ENCODE data around the gene KATNAL1.
"Not testable (repeated sequence)": the region's sequence is repeated elsewhere in the genome, so short reads cannot be mapped to it uniquely, and the experiment has no call there.

KATNAL1 gene

DNA sequence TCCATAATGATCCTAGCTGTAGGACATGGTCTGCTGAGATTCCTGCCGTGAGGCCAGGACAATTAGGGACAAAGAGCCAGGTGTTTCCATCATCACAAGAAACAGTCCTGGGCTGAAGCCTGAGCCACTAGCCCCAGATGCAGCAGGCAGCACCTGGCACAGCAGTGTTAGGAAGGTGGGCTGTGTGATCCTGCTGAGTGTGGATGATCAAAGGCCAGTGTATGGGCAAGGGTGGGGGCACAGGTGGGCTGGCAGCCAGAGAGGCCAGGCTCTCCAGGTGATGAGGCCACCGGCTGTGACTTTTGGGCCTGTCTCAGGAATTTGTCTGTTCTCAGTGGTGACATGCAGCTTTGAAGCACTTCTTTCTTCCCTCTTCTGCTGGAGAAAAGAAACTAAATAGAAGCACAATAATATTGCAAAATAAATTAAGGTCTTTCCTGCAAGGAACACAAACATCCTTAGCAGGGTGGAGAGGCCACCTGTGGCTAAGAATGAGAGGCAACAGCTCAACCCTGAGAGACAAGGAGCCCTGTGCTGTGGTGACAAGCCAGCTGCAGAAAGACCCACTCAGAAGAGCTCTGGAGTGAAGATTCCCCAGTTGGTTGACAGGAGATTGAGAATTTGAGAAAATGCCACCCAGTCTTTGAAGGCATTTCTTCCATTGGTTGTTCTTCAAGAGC is 127.6 kb downstream of the KATNAL1 start:
- Histone ChIP-seq H3K27me3 (ENCODE audit: control insufficient read depth, insufficient read depth, low read length) (no peaks in the 10 kb centered on the region), H3K27ac (ENCODE audit: low read depth, low read length) (no peak overlapping the region), H3K9ac (ENCODE audit: low read depth, low read length) (no peak overlapping the region), H3K36me3 (ENCODE audit: control insufficient read depth, insufficient read depth, low read length) (no peaks in the 10 kb centered on the region), H3K9me3 (ENCODE audit: control insufficient read depth, insufficient read depth, low read length) (no peaks in the 10 kb centered on the region), H3K4me3 (ENCODE audit: low read depth, low read length) (no peak overlapping the region), H3K4me1 (ENCODE audit: control insufficient read depth, insufficient read depth, low read length) (0 out of 2 replicates have a peak, but pooled peaks cover 3% of the 10 kb centered on the region)

DNA sequence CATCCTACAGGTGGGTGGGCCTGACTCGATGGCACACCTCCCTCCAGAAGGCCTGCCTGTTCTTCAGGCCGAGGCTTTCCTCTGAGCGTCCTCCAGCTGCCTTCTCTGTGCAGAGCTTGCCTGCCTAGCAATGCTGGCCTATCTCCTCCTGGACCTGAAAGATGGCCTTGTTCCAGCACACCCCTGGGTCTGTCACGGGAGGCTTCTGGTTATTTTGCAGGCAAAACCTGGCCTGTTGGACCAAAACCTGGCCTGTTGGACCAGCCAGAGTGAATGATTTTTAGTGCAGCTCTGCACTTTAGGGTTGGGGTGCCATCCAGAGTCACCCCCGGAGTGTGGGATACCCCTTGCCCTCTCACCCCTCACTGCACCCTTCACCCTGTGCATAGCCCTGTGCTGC is 128.4 kb downstream of the KATNAL1 start:
- no peak overlapping the region for H3K9ac ChIP-seq (ENCODE audit: low read depth, low read length)
- H3K27me3 ChIP-seq (ENCODE audit: control insufficient read depth, insufficient read depth, low read length), result no peaks in the 10 kb centered on the region
- 0 out of 2 replicates have a peak, but pooled peaks cover 3% of the 10 kb centered on the region for H3K4me1 ChIP-seq (ENCODE audit: control insufficient read depth, insufficient read depth, low read length)
- no peaks in the 10 kb centered on the region for H3K36me3 ChIP-seq (ENCODE audit: control insufficient read depth, insufficient read depth, low read length)
- no peaks in the 10 kb centered on the region for H3K9me3 ChIP-seq (ENCODE audit: control insufficient read depth, insufficient read depth, low read length)
- H3K4me3 ChIP-seq (ENCODE audit: low read depth, low read length), result no peak overlapping the region
- H3K27ac ChIP-seq (ENCODE audit: low read depth, low read length), result no peak overlapping the region

DNA sequence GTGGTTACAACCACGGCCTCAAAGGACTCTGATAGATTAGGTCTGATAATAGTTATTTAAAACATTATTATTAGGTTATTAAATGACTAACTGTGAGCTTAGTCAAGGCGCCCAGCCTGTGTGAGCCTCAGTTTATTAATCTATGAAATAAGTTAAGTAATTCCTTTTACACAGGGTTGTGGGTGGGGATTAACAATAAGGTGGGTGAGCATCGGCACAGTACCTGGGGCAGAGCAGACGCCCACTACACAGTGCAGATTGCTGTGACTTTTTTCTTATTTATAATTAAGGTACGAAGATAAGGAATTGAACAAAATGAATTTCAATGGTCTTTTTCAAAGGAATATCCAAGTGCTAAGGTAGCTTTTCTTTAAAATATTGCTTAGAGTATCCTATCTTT is 132.2 kb downstream of the KATNAL1 start:
- Histone ChIP-seq H3K9ac (ENCODE audit: low read depth, low read length) (no peak overlapping the region), H3K9me3 (ENCODE audit: control insufficient read depth, insufficient read depth, low read length) (no peaks in the 10 kb centered on the region), H3K27me3 (ENCODE audit: control insufficient read depth, insufficient read depth, low read length) (no peaks in the 10 kb centered on the region), H3K27ac (ENCODE audit: low read depth, low read length) (no peak overlapping the region), H3K4me3 (ENCODE audit: low read depth, low read length) (no peak overlapping the region), H3K36me3 (ENCODE audit: control insufficient read depth, insufficient read depth, low read length) (no peaks in the 10 kb centered on the region), H3K4me1 (ENCODE audit: control insufficient read depth, insufficient read depth, low read length) (0 out of 2 replicates have a peak, but pooled peaks cover 3% of the 10 kb centered on the region)

DNA sequence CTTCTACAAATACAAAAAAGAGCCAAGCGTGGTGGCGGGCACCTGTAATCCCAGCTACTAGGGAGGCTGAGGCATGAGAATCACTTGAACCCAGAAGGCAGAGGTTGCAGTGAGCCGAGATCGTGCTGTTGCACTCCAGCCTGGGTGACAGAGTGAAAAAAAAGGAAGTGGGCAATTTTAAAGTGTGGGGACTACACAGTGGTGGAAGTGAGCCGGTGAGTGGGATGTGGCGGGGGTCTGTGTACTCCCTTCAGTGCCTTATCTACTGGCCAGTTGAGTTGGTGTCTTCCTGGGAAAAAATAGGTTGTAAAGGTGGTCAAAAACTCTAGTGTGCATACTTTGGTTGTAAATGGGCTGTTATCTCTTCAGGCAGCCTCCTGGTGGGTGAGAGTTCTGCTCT is 133.1 kb downstream of the KATNAL1 start:
- H3K27ac ChIP-seq (ENCODE audit: low read depth, low read length); H3K4me1 ChIP-seq (ENCODE audit: control insufficient read depth, insufficient read depth, low read length); H3K9ac ChIP-seq (ENCODE audit: low read depth, low read length); H3K27me3 ChIP-seq (ENCODE audit: control insufficient read depth, insufficient read depth, low read length); H3K36me3 ChIP-seq (ENCODE audit: control insufficient read depth, insufficient read depth, low read length); H3K4me3 ChIP-seq (ENCODE audit: low read depth, low read length); H3K9me3 ChIP-seq (ENCODE audit: control insufficient read depth, insufficient read depth, low read length): not testable (repeated sequence)

DNA sequence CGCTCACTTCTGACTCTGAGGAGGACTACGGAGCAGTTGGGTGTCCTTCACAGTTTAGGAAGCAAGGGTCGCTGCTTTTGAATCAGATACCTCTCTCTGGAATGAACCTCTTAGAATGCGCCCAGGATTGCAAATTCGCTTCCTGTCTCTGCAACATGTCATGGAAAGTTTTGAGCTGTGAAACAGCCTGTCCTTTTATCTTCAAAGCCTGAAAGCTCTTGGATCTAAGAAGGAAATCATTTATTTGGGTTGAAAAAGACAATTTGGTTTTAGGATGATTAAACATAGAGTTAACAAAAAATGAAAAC is 134.1 kb downstream of the KATNAL1 start:
- H3K4me3 ChIP-seq (ENCODE audit: low read depth, low read length), result no peak overlapping the region
- H3K4me1 ChIP-seq (ENCODE audit: control insufficient read depth, insufficient read depth, low read length), result no peaks in the 10 kb centered on the region
- H3K9ac ChIP-seq (ENCODE audit: low read depth, low read length), result no peak overlapping the region
- no peaks in the 10 kb centered on the region for H3K36me3 ChIP-seq (ENCODE audit: control insufficient read depth, insufficient read depth, low read length)
- no peaks in the 10 kb centered on the region for H3K27me3 ChIP-seq (ENCODE audit: control insufficient read depth, insufficient read depth, low read length)
- H3K9me3 ChIP-seq (ENCODE audit: control insufficient read depth, insufficient read depth, low read length), result no peaks in the 10 kb centered on the region
- no peak overlapping the region for H3K27ac ChIP-seq (ENCODE audit: low read depth, low read length)

DNA sequence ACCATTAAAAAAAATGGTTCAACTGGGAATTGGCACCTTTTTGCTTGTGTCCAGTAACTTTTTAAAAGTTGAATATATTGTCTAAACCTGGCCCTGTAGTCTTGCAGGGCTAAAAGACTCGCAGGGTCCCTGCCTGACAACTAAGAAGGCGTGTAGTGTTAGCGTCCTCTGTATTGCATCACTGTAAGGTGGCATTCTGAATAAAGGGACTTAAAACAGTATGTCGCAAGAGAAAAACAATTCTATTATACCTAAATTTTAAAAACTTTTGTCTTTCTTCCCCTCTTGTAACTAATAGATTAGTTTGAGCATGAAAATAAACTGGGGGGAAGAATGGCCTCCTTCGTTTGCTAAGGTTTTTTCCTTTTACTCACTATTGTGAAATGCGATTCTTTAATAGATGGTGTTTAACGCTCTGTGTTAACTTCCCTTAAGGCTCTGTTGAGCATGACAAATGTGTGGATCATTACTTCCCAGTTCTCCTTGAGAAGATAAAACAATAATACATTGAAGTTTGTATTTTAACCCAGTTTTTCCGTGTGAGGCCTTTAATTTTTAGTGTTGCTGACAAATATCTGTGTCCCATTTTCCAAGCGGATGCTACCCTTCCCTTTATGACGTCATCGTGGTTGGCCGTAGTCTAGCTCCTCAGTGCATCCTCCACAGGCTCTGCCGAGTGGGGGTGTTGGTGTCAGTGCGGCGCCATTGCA is 134.6 kb downstream of the KATNAL1 start:
- no peak overlapping the region for H3K9ac ChIP-seq (ENCODE audit: low read depth, low read length)
- no peaks in the 10 kb centered on the region for H3K36me3 ChIP-seq (ENCODE audit: control insufficient read depth, insufficient read depth, low read length)
- H3K27me3 ChIP-seq (ENCODE audit: control insufficient read depth, insufficient read depth, low read length), result no peaks in the 10 kb centered on the region
- H3K9me3 ChIP-seq (ENCODE audit: control insufficient read depth, insufficient read depth, low read length), result no peaks in the 10 kb centered on the region
- no peaks in the 10 kb centered on the region for H3K4me1 ChIP-seq (ENCODE audit: control insufficient read depth, insufficient read depth, low read length)
- H3K4me3 ChIP-seq (ENCODE audit: low read depth, low read length), result no peak overlapping the region
- H3K27ac ChIP-seq (ENCODE audit: low read depth, low read length), result no peak overlapping the region

DNA sequence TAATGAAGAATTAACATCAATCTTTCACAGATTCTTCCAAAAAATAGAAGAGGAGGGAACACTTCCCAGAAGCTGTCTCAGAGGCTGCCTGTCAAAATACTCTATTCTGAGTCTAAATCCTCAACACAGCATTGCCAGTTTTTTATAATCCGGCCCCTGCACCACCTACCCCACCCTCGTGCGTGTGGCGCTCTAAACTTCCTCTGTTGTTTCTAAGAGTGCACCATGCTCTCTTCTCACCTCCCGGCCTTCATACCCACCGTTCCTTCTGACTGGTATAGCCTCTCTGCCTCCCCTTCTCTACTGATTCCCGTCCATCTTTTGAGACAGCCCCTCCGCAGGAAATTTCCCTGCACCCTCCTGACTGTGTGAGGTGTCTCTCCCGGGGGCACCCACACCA is 136.8 kb downstream of the KATNAL1 start:
- H3K4me3 ChIP-seq (ENCODE audit: low read depth, low read length), result no peak overlapping the region
- no peak overlapping the region for H3K9ac ChIP-seq (ENCODE audit: low read depth, low read length)
- H3K27me3 ChIP-seq (ENCODE audit: control insufficient read depth, insufficient read depth, low read length), result no peaks in the 10 kb centered on the region
- H3K9me3 ChIP-seq (ENCODE audit: control insufficient read depth, insufficient read depth, low read length), result no peaks in the 10 kb centered on the region
- 0 out of 2 replicates have a peak, but pooled peaks cover 4% of the 10 kb centered on the region for H3K4me1 ChIP-seq (ENCODE audit: control insufficient read depth, insufficient read depth, low read length)
- no peaks in the 10 kb centered on the region for H3K36me3 ChIP-seq (ENCODE audit: control insufficient read depth, insufficient read depth, low read length)
- H3K27ac ChIP-seq (ENCODE audit: low read depth, low read length), result no peak overlapping the region

DNA sequence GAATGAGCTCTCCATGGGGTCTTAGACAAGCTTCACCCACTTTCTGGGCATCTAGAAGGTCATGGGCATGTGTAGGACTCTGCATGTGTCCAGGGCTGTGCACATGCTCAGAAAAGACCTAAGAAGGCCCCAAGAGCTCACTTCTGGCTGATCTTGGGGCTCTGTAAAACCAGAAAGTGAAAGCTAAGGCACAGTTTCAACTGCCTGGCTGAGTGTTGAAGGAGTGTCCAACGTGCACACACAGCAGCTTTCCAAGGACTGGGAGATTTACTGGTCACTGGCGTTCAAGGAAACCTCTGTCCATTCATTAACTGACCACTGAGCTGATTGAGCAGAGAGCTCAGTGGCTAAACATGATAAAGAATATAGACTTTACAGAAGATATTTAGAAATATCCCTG is 137.9 kb downstream of the KATNAL1 start:
- H3K9me3 ChIP-seq (ENCODE audit: control insufficient read depth, insufficient read depth, low read length), result no peaks in the 10 kb centered on the region
- no peak overlapping the region for H3K27ac ChIP-seq (ENCODE audit: low read depth, low read length)
- H3K27me3 ChIP-seq (ENCODE audit: control insufficient read depth, insufficient read depth, low read length), result no peaks in the 10 kb centered on the region
- H3K36me3 ChIP-seq (ENCODE audit: control insufficient read depth, insufficient read depth, low read length), result no peaks in the 10 kb centered on the region
- no peak overlapping the region for H3K9ac ChIP-seq (ENCODE audit: low read depth, low read length)
- 0 out of 2 replicates have a peak, but pooled peaks cover 5% of the 10 kb centered on the region for H3K4me1 ChIP-seq (ENCODE audit: control insufficient read depth, insufficient read depth, low read length)
- no peak overlapping the region for H3K4me3 ChIP-seq (ENCODE audit: low read depth, low read length)

DNA sequence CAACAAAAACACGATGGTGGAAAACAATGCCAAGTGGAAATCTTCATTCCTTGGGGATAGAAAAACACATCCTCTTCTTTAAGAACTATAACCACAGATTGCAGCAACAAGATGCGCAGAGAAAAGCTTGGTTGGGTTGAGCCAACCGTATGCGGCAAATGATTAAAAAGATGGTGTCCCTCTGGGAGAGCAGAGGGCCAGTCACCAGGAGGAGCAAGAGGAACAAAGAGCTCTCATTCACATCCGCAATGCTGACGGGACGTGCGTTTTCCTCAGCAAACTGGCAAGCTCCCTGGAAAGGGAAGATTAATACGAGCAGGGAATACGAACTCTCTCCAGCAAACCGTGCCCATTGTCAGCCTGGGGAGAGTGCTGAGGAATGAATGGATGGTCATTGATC is 141.6 kb downstream of the KATNAL1 start:
- no peaks in the 10 kb centered on the region for H3K9me3 ChIP-seq (ENCODE audit: control insufficient read depth, insufficient read depth, low read length)
- H3K4me3 ChIP-seq (ENCODE audit: low read depth, low read length), result no peak overlapping the region
- H3K9ac ChIP-seq (ENCODE audit: low read depth, low read length), result no peak overlapping the region
- no peak overlapping the region for H3K27ac ChIP-seq (ENCODE audit: low read depth, low read length)
- H3K27me3 ChIP-seq (ENCODE audit: control insufficient read depth, insufficient read depth, low read length), result no peaks in the 10 kb centered on the region
- H3K36me3 ChIP-seq (ENCODE audit: control insufficient read depth, insufficient read depth, low read length), result no peaks in the 10 kb centered on the region
- 0 out of 2 replicates have a peak, but pooled peaks cover 5% of the 10 kb centered on the region for H3K4me1 ChIP-seq (ENCODE audit: control insufficient read depth, insufficient read depth, low read length)

DNA sequence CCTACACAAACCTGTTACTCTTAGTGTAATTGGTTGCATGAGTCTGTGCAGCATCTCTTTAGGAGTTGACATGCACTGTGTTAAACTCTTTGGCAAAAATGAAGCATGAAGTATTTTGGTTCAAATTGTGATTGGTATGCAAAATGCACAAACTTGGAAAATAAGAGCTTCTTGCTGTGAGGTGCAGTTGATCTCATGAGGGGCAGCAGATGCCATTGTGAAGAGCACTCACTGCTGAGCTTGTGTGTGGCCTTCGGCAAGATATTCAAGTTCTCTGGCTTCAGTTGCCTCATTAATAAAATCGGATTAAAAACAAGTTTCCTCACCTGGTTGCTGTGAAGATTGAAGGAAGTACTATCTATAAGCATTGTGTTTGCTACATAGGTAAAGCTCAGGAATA is 142.3 kb downstream of the KATNAL1 start:
- H3K4me3 ChIP-seq (ENCODE audit: low read depth, low read length), result no peak overlapping the region

DNA sequence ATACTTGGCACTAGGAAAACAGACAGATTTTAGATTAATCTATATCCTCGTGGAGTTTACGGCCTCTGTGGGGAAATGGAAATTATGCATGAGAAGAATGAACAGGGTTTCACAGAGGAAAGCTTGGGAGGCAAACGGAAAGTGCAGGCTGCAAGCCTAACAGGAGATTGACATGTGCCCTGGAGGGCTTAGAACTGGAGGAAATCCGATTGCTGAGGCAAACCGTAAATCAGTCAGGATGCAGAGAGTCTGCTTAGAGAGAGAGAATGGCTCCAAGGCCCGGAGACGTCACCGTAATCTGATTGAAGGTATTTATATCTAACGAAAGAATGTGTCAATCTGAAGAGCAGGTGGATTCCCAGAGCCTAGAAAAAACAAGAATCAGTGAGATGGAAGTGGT is 143.2 kb downstream of the KATNAL1 start:
- Histone ChIP-seq H3K27ac (ENCODE audit: low read depth, low read length) (no peak overlapping the region), H3K9ac (ENCODE audit: low read depth, low read length) (no peak overlapping the region), H3K36me3 (ENCODE audit: control insufficient read depth, insufficient read depth, low read length) (no peaks in the 10 kb centered on the region), H3K27me3 (ENCODE audit: control insufficient read depth, insufficient read depth, low read length) (no peaks in the 10 kb centered on the region), H3K4me3 (ENCODE audit: low read depth, low read length) (no peak overlapping the region), H3K4me1 (ENCODE audit: control insufficient read depth, insufficient read depth, low read length) (0 out of 2 replicates have a peak, but pooled peaks cover 5% of the 10 kb centered on the region), H3K9me3 (ENCODE audit: control insufficient read depth, insufficient read depth, low read length) (no peaks in the 10 kb centered on the region)

More for the DNA sequence above, 142.3 kb downstream of the KATNAL1 start:
- H3K27ac ChIP-seq (ENCODE audit: low read depth, low read length), result no peak overlapping the region
- no peak overlapping the region for H3K9ac ChIP-seq (ENCODE audit: low read depth, low read length)
- no peaks in the 10 kb centered on the region for H3K9me3 ChIP-seq (ENCODE audit: control insufficient read depth, insufficient read depth, low read length)
- H3K4me1 ChIP-seq (ENCODE audit: control insufficient read depth, insufficient read depth, low read length), result 0 out of 2 replicates have a peak, but pooled peaks cover 5% of the 10 kb centered on the region
- H3K36me3 ChIP-seq (ENCODE audit: control insufficient read depth, insufficient read depth, low read length), result no peaks in the 10 kb centered on the region
- no peaks in the 10 kb centered on the region for H3K27me3 ChIP-seq (ENCODE audit: control insufficient read depth, insufficient read depth, low read length)

All from HUES48 (cell line).